ENCODE data around the gene LEAP2. TPM values are rescaled to one million over a fixed set of nuclear protein-coding genes. Genes with fewer than 3 reads are reported as not detected.

Gene LEAP2
- total and polyA plus RNA-seq, 10 of the 15 experiments (the other 5 are each of a cell fraction or from before 2014, with no cell fraction given): 1.9 to 8.8 (median 2.3) TPM

GRCh38 chr5:132876020-132876759 lies 2.7 kb downstream of the LEAP2 start (continued):
- no peak for TF ChIP-seq ZNF687 (IDR thresholded peaks at IDR 0.05)
- no peak for TF ChIP-seq TAF1 (IDR thresholded peaks at IDR 0.05; ENCODE audit: borderline replicate concordance, low read depth, low read length)
- no peak for TF ChIP-seq IRF3 (IDR thresholded peaks at IDR 0.05)
- no peak for TF ChIP-seq HCFC1 (IDR thresholded peaks at IDR 0.05; ENCODE audit: low read length)

DNA sequence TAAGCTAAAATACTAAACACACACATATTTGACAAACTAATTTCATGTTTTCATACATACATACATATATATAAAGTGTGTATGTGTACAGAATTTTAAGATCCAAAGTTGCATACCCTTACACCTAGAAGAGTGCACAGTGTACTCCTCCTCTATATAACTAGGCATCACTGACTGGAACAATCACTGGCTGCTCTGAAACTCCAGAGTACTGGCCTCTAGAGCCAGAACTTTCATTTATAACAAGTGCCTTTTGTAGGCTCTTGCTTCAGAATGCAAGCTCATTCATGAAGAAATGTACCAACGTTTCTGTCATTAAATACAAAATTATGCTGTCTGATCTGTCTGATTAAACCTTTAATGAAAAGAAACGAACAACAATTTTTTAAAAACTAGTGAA lies 4.0 kb downstream of the LEAP2 start:
- ChIA-PET POLR2A (interaction anchor here (0.6 to 1.0 kb wide), 2 partner anchors 10 to 14 kb away, joined by 3 to 4 read pairs; no protein-coding TSS in a partner anchor), SMC1A (ENCODE audit: uncharacterized antibody, unreplicated experiment) (interaction anchor here (1.2 to 2.1 kb wide), 3 partner anchors 10 to 19 kb away, joined by 4 to 7 read pairs (median 4); partner anchors contain the start of gene UQCRQ)
- FAIRE-seq: no peak
- TF ChIP-seq EED (IDR thresholded peaks at IDR 0.05; ENCODE audit: low read depth): no peak
- no peak for TF ChIP-seq ZZZ3 (IDR thresholded peaks at IDR 0.05; ENCODE audit: control insufficient read depth, insufficient read length, low read depth)
- TF ChIP-seq NBN (IDR thresholded peaks at IDR 0.05): no peak
- no peak for TF ChIP-seq PAX8 (IDR thresholded peaks at IDR 0.05)
- no peak for TF ChIP-seq HDGF (IDR thresholded peaks at IDR 0.05)
- no peak for TF ChIP-seq PML (IDR thresholded peaks at IDR 0.05; ENCODE audit: low read length)
- no peak for TF ChIP-seq NR2F1 (conservative IDR thresholded peaks at IDR 0.05)
- TF ChIP-seq DPF2 (IDR thresholded peaks at IDR 0.05): no peak
- no peak for TF ChIP-seq RCOR1 (conservative IDR thresholded peaks at IDR 0.05; ENCODE audit: low read depth, low read length)
- no peak for TF ChIP-seq MEF2B (IDR thresholded peaks at IDR 0.05; ENCODE audit: partially characterized antibody, poor library complexity, severe bottlenecking)
- TF ChIP-seq ZBTB40 (IDR thresholded peaks at IDR 0.05; ENCODE audit: borderline replicate concordance): no peak

More for the DNA sequence above, 4.0 kb downstream of the LEAP2 start:
- Histone ChIP-seq H3K27ac (ENCODE audit: control insufficient read depth, insufficient read depth) (no peak overlapping the region), H4K20me1 (ENCODE audit: control insufficient read depth, insufficient read depth) (no peaks in the 10 kb centered on the region), H3K4me1 (ENCODE audit: control insufficient read depth, insufficient read depth, low read length) (no peaks in the 10 kb centered on the region), H2AFZ (ENCODE audit: control insufficient read depth, low read depth, low read length) (no peak overlapping the region), H3K4me3 (no peak overlapping the region), H3K9me3 (replicated peaks; ENCODE audit: control insufficient read depth, insufficient read depth, low read length) (no peaks in the 10 kb centered on the region), H3K4me2 (ENCODE audit: control insufficient read depth, insufficient read depth) (no peak overlapping the region), H3K27me3 (replicated peaks in 1 of 2; ENCODE audit: control insufficient read depth in 2 of 2, insufficient read depth in 2 of 2, low read length in 1 of 2) (no peaks in the 10 kb centered on the region), H3K36me3 (ENCODE audit: control insufficient read depth in 2 of 2, insufficient read depth in 2 of 2, low read length in 1 of 2) (peaks cover 2 to 4% of the 10 kb centered on the region in 2 experiments), H3K9ac (ENCODE audit: control insufficient read depth, insufficient read depth, low read length) (no peak overlapping the region), H3K79me2 (ENCODE audit: control insufficient read depth, insufficient read depth, low read length) (no peaks in the 10 kb centered on the region)
- WGBS (ENCODE audit: insufficient coverage, insufficient replicate concordance, low lambda C conversion rate, missing lambda C conversion rate): 75% methylated on average over 2 of the region's 2 CpGs
- in situ Hi-C loops (cut with MboI) (no loop called here), intact Hi-C loops (cut with micrococcal nuclease; ENCODE audit: unreplicated experiment) (no loop called here)
- ChIA-PET CTCF (interaction anchor here (0.9 to 2.1 kb wide), 6 partner anchors 14 to 491 kb away, joined by 3 to 7 read pairs (median 3); partner anchors contain the start of gene SHROOM1), RAD21 (ENCODE audit: unreplicated experiment) (no interaction called here)
- no TSS peak for BruUV-seq (replicated peaks)
- no peak for DNase-seq (ENCODE audit: low read depth, low spot score)
- no peak for ATAC-seq

Measured in GM12878 (cell line).